Upper lobe of left lung (tissue), 6 donors: ENCODE results near the gene KIF27. TPM values are rescaled to one million over a fixed set of nuclear protein-coding genes. Genes with fewer than 3 reads are reported as not detected.
A peak's percentile ranks its signal among the peaks of the same experiment; 100 is the strongest.
"Not testable (repeated sequence)": the region's sequence is repeated elsewhere in the genome, so short reads cannot be mapped to it uniquely, and the experiment has no call there.

Source experiments
- ATAC-seq, 2 donors: fragments of 200-7000 bp; cut with Tn5 transposase; one replicate each; pipeline ENCODE4 v1.9.1; 2022; ENCODE audit warnings: mild to moderate bottlenecking in 2 of 2, moderate library complexity in 2 of 2; ENCODE audit not compliant: low FRiP score in 2 of 2
- DNase-seq, 2 donors: peaks; one replicate each; pipeline ENCODE4 v3.0.0-alpha.2; 2019 to 2020
- H3K27ac ChIP-seq, 4 donors: fragments of 200-600 bp; sonication (generic); one replicate each; pipeline ENCODE4 v1.5.1; 2016 to 2019
- H3K27me3 ChIP-seq, 4 donors: fragments of 200-600 bp; sonication (generic); one replicate each; pipeline ENCODE4 v1.5.1; 2017 to 2019
- H3K36me3 ChIP-seq, 4 donors: fragments of 200-600 bp; sonication (generic); one replicate each; pipeline ENCODE4 v1.5.1; 2016 to 2019
- H3K4me1 ChIP-seq, 4 donors: fragments of 200-600 bp; sonication (generic); one replicate each; pipeline ENCODE4 v1.5.1; 2018 to 2019
- H3K4me3 ChIP-seq, 4 donors: fragments of 200-600 bp; sonication (generic); one replicate each; pipeline ENCODE4 v1.5.1; 2017 to 2019; ENCODE audit warnings: mild to moderate bottlenecking in 2 of 4, moderate library complexity in 1 of 4
- H3K9me3 ChIP-seq, 4 donors: fragments of 200-600 bp; sonication (generic); one replicate each; pipeline ENCODE4 v1.5.1; 2018 to 2019
- CTCF ChIP-seq, 6 experiments: fragments of 450-650 bp in 4 of 6; fragments of 200-600 bp in 2 of 6; sonication (generic) in 2 of 6; IDR thresholded peaks; one replicate each; pipeline ENCODE4 v1.5.1; 2016 to 2019; ENCODE audit warnings: antibody characterized with exemption in 6 of 6
- EP300 ChIP-seq, 4 donors: sonication (generic); formaldehyde crosslinking; IDR thresholded peaks; one replicate each; pipeline ENCODE4 v1.5.1; 2017; ENCODE audit warnings: antibody characterized with exemption in 4 of 4, control low read depth in 2 of 4
- POLR2A ChIP-seq, 4 donors: fragments of 450-650 bp; IDR thresholded peaks; one replicate each; pipeline ENCODE4 v1.5.1; 2016 to 2017; ENCODE audit warnings: antibody characterized with exemption in 4 of 4, mild to moderate bottlenecking in 2 of 4
- POLR2AphosphoS5 ChIP-seq, 2 donors: sonication (generic); formaldehyde crosslinking; IDR thresholded peaks; one replicate each; pipeline ENCODE4 v1.5.1; 2017; ENCODE audit warnings: antibody characterized with exemption in 2 of 2
- WGBS, 2 donors: methylation state at CpG; one replicate each; pipeline ENCODE4 v1.1.5; 2017 to 2018; 5-methylcytosine and 5-hydroxymethylcytosine counted together
- total RNA-seq, 6 donors: library from RNA; depleted of rRNA in 4 of 6; stranded (reverse); fragments of >200 nt in 4 of 6; gene quantifications; one replicate each; pipeline versions ENCODE4 v1.1.0 to v1.2.1, GENCODE V29; 2016 to 2021
- donor health status: DM: no; HTN: no; CAD: no; lungs with moderate emphysema.
- donor health status: DM: no; HTN: yes; CAD: no; lungs with severe emphysema.

KIF27 gene
- total RNA-seq, 6 donors from 2014 or later = 5.3 to 32.5 (median 6.7) TPM

GRCh38 chr9:83927591-83927990, 6.4 kb upstream of the KIF27 start:
- no peak for ATAC-seq
- Histone ChIP-seq H3K9me3 (no peaks in the 10 kb centered on the region), H3K4me1 (no peaks in the 10 kb centered on the region), H3K27ac (no peak overlapping the region), H3K4me3 (no peak overlapping the region), H3K27me3 (no peaks in the 10 kb centered on the region), H3K36me3 (no peaks in the 10 kb centered on the region)
- 90 to 97% methylated on average over 1 of the region's 1 CpG for WGBS, 2 donors
- TF ChIP-seq EP300 (IDR thresholded peaks at IDR 0.05) (no peak), POLR2AphosphoS5 (IDR thresholded peaks at IDR 0.05) (no peak), POLR2A (IDR thresholded peaks at IDR 0.05) (no peak), CTCF (IDR thresholded peaks at IDR 0.05) (no peak)
- no peak for DNase-seq

- 3 to 8% methylated on average over 12 to 16 of the region's 16 CpGs for WGBS, 2 donors
- peak overlapping the region; percentile 95 to 99 (median 98) for H3K27ac ChIP-seq
- H3K4me3 ChIP-seq = peak overlapping the region; percentile 51 to 99 (median 96)
- no peaks in the 10 kb centered on the region for H3K9me3 ChIP-seq
- TF ChIP-seq CTCF (IDR thresholded peaks at IDR 0.05) (no peak), POLR2A (IDR thresholded peaks at IDR 0.05) (no peak), POLR2AphosphoS5 (IDR thresholded peaks at IDR 0.05) (no peak), EP300 (IDR thresholded peaks at IDR 0.05) (no peak)
- peaks cover 6 to 20% (median 11%) of the 10 kb centered on the region in 4 donors for H3K4me1 ChIP-seq
- ATAC-seq = peak; percentile 41 to 46
- DNase-seq = peak in 1 of 2 donors; percentile 76
- no peaks in the 10 kb centered on the region for H3K27me3 ChIP-seq
- no peaks in the 10 kb centered on the region for H3K36me3 ChIP-seq
These were observed 734 bp downstream of the KIF27 start for GRCh38 chr9:83920469-83920926.

GRCh38 chr9:83919111-83919510, 2.1 kb downstream of the KIF27 start:
- 93 to 94% methylated on average over 1 of the region's 1 CpG for WGBS, 2 donors
- DNase-seq = no peak
- TF ChIP-seq EP300 (IDR thresholded peaks at IDR 0.05) (no peak), POLR2AphosphoS5 (IDR thresholded peaks at IDR 0.05) (no peak), POLR2A (IDR thresholded peaks at IDR 0.05) (no peak), CTCF (IDR thresholded peaks at IDR 0.05) (no peak)
- Histone ChIP-seq H3K36me3 (no peaks in the 10 kb centered on the region), H3K27ac (no peak overlapping the region), H3K4me3 (no peak overlapping the region), H3K9me3 (no peaks in the 10 kb centered on the region), H3K27me3 (no peaks in the 10 kb centered on the region), H3K4me1 (peaks cover 6 to 20% (median 11%) of the 10 kb centered on the region in 4 donors)
- no peak for ATAC-seq

- peak in 1 of 2 donors; percentile 74 for ATAC-seq
These were observed 9.0 kb downstream of the KIF27 start for GRCh38 chr9:83912194-83912593.

More at GRCh38 chr9:83912194-83912593, 9.0 kb downstream of the KIF27 start:
- WGBS, 2 donors = 30 to 31% methylated on average over 3 of the region's 3 CpGs
- not testable (repeated sequence) for H3K4me1 ChIP-seq, H3K27me3 ChIP-seq, H3K27ac ChIP-seq, H3K4me3 ChIP-seq, DNase-seq, H3K36me3 ChIP-seq, H3K9me3 ChIP-seq
- peak in 4 of 6 experiments; percentile 21 to 41 (median 30) for TF ChIP-seq CTCF (IDR thresholded peaks at IDR 0.05)
